ENCODE measurements around the gene GLRX5.
"Not testable (repeated sequence)": the region's sequence is repeated elsewhere in the genome, so short reads cannot be mapped to it uniquely, and the experiment has no call there.

Gene GLRX5

GRCh38 chr14:95504135-95505029 is 30.5 kb upstream of the GLRX5 start:
- TF ChIP-seq CTCF (conservative IDR thresholded peaks at IDR 0.05; ENCODE audit: low read depth, low read length) = no peak
- no peak overlapping the region for H3K4me3 ChIP-seq (ENCODE audit: low read length)
- DNase-seq (ENCODE audit: low read depth) = no peak

- DNase-seq (ENCODE audit: low read depth) = no peak
- no peak overlapping the region for H3K4me3 ChIP-seq (ENCODE audit: low read length)
- no peak for TF ChIP-seq CTCF (conservative IDR thresholded peaks at IDR 0.05; ENCODE audit: low read depth, low read length)
Measured at GRCh38 chr14:95505030-95505589, 29.7 kb upstream of the GLRX5 start.

- DNase-seq (ENCODE audit: low read depth) = no peak
- no peak for TF ChIP-seq CTCF (conservative IDR thresholded peaks at IDR 0.05; ENCODE audit: low read depth, low read length)
- no peak overlapping the region for H3K4me3 ChIP-seq (ENCODE audit: low read length)
Measured at GRCh38 chr14:95507174-95507573, 27.7 kb upstream of the GLRX5 start.

GRCh38 chr14:95507701-95508103 is 27.1 kb upstream of the GLRX5 start:
- no peak overlapping the region for H3K4me3 ChIP-seq (ENCODE audit: low read length)
- no peak for TF ChIP-seq CTCF (conservative IDR thresholded peaks at IDR 0.05; ENCODE audit: low read depth, low read length)
- no peak for DNase-seq (ENCODE audit: low read depth)

GRCh38 chr14:95508377-95508776 is 26.5 kb upstream of the GLRX5 start:
- TF ChIP-seq CTCF (conservative IDR thresholded peaks at IDR 0.05; ENCODE audit: low read depth, low read length) = no peak
- no peak overlapping the region for H3K4me3 ChIP-seq (ENCODE audit: low read length)
- DNase-seq (ENCODE audit: low read depth) = no peak

GRCh38 chr14:95509495-95509894 is 25.4 kb upstream of the GLRX5 start:
- TF ChIP-seq CTCF (conservative IDR thresholded peaks at IDR 0.05; ENCODE audit: low read depth, low read length) = no peak
- no peak overlapping the region for H3K4me3 ChIP-seq (ENCODE audit: low read length)
- no peak for DNase-seq (ENCODE audit: low read depth)

GRCh38 chr14:95510344-95510743 is 24.5 kb upstream of the GLRX5 start:
- DNase-seq (ENCODE audit: low read depth) = not testable (repeated sequence)

More at GRCh38 chr14:95510344-95510743, 24.5 kb upstream of the GLRX5 start:
- H3K4me3 ChIP-seq (ENCODE audit: low read length) = not testable (repeated sequence)
